K562 (cell line): ENCODE results near the gene PRSS21. TPM values are rescaled to one million over a fixed set of nuclear protein-coding genes. Genes with fewer than 3 reads are reported as not detected.

Experiments used
- DIDO1 ChIP-seq: fragments of 450-650 bp; IDR thresholded peaks from 2 replicates; pipeline ENCODE4 v1.6.1; 2016; ENCODE audit warnings: low read depth, missing biosample characterization, missing genetic modification characterization
- HCFC1 ChIP-seq: IDR thresholded peaks from 2 replicates; pipeline ENCODE4 v1.6.1; 2012; ENCODE audit warnings: low read depth, low read length, improper control_type of control experiment
- HDAC1 ChIP-seq, 2 experiments: fragments of 450-650 bp; IDR thresholded peaks; 2 replicates each; pipeline ENCODE4 v1.6.1; 2016 to 2017; ENCODE audit warnings: inconsistent platforms in 1 of 2, mild to moderate bottlenecking in 1 of 2, moderate library complexity in 1 of 2
- HNRNPK ChIP-seq: fragments of 200-400 bp; formaldehyde crosslinking; IDR thresholded peaks from one replicate; pipeline ENCODE4 v1.6.1; 2018; ENCODE audit warnings: mild to moderate bottlenecking, low read depth, low read length; ENCODE audit not compliant: poor library complexity, severe bottlenecking
- KLF6 ChIP-seq: fragments of 250-450 bp; sonication (Bioruptor Pico); IDR thresholded peaks from 2 replicates; pipeline ENCODE4 v1.4.0; 2020; ENCODE audit warnings: mild to moderate bottlenecking, moderate library complexity, borderline replicate concordance
- LEF1 ChIP-seq: fragments of 450-650 bp; IDR thresholded peaks from 2 replicates; pipeline ENCODE4 v1.6.1; 2016; ENCODE audit warnings: mild to moderate bottlenecking
- MAFF ChIP-seq: IDR thresholded peaks from 2 replicates; pipeline ENCODE4 v1.6.1; 2012; ENCODE audit warnings: low read length, improper control_type of control experiment
- MAFK ChIP-seq: IDR thresholded peaks from 2 replicates; pipeline ENCODE4 v1.6.1; 2011; ENCODE audit warnings: low read length, improper control_type of control experiment
- MTA1 ChIP-seq: fragments of 450-650 bp; IDR thresholded peaks from 2 replicates; pipeline ENCODE4 v1.6.1; 2017; ENCODE audit warnings: borderline replicate concordance
- PHF21A ChIP-seq: fragments of 450-650 bp; IDR thresholded peaks from 2 replicates; pipeline ENCODE4 v1.6.1; 2017; ENCODE audit warnings: low read depth, borderline replicate concordance
- PTRF ChIP-seq: fragments of 450-650 bp; IDR thresholded peaks from 2 replicates; pipeline ENCODE4 v1.6.1; 2016; ENCODE audit warnings: mild to moderate bottlenecking, missing genetic modification characterization, missing compliant biosample characterization
- TEAD2 ChIP-seq: fragments of 450-650 bp; IDR thresholded peaks from 2 replicates; pipeline ENCODE4 v1.6.1; 2016; ENCODE audit warnings: missing genetic modification characterization, control low read depth, missing compliant biosample characterization
- ZNF197 ChIP-seq: fragments of 200-800 bp; sonication (Bioruptor generic); IDR thresholded peaks from 2 replicates; pipeline ENCODE4 v1.6.1; 2016; ENCODE audit warnings: low read depth, missing genetic modification characterization, missing compliant biosample characterization
- ZNF780A ChIP-seq: fragments of 250-450 bp; sonication (Bioruptor Pico); IDR thresholded peaks from 2 replicates; pipeline ENCODE4 v1.5.0; 2021; ENCODE audit warnings: mild to moderate bottlenecking
- polyA plus RNA-seq, 8 experiments: library from polyadenylated mRNA; depleted of rRNA in 4 of 8; stranded (reverse) in 5 of 8; unstranded in 3 of 8; fragments of >200 nt; fragmentation: Nextera tagmentation in 2 of 8; fragmentation: Illumina TruSeq in 1 of 8; extraction: Ambion mirVana in 2 of 8; extraction: Trizol in 1 of 8; gene quantifications; 2 replicates each; pipeline versions ENCODE4 v1.2.1 to v1.2.3, GENCODE V29; 2011 to 2014; ENCODE audit warnings: inconsistent platforms in 1 of 8, missing spikeins in 1 of 8
- total RNA-seq, 7 experiments: library from RNA; depleted of rRNA in 6 of 7; stranded (reverse); fragments of >200 nt in 6 of 7; fragmentation: Illumina TruSeq in 2 of 7; extraction: Trizol in 2 of 7; gene quantifications; 2 replicates each; pipeline versions ENCODE4 v1.2.1 to v1.2.3, GENCODE V29; 2011 to 2021; ENCODE audit warnings: low replicate concordance in 1 of 7
- TF ChIP-seq, protein P1 (sequence below): sonication (generic); formaldehyde crosslinking; IDR thresholded peaks from 2 replicates; pipeline ENCODE4 v1.8.0; 2022; ENCODE audit warnings: mild to moderate bottlenecking, missing genetic modification reagents
- TF ChIP-seq, protein P2 (sequence below), 2 experiments: fragments of 450-650 bp in 1 of 2; sonication (generic) in 1 of 2; formaldehyde crosslinking; conservative IDR thresholded peaks; 2 replicates each; pipeline versions ENCODE4 v1.4.0 to v1.8.1; 2020 to 2022; ENCODE audit warnings: mild to moderate bottlenecking in 1 of 2, missing genetic modification reagents in 1 of 2
- TF ChIP-seq, protein P3 (sequence below), 2 experiments: fragments of 450-650 bp; IDR thresholded peaks; 2 replicates each; pipeline ENCODE4 v1.6.1; 2016
- TF ChIP-seq, protein P4 (sequence below): fragments of 200-800 bp; sonication (Bioruptor generic); IDR thresholded peaks from 2 replicates; pipeline ENCODE4 v1.6.1; 2016; ENCODE audit warnings: missing genetic modification characterization, missing compliant biosample characterization

Gene PRSS21
- total and polyA plus RNA-seq, 9 of the 15 experiments (the other 6 are each of a cell fraction or from before 2014, with no cell fraction given): 12.1 to 121 (median 61.3) TPM

DNA sequence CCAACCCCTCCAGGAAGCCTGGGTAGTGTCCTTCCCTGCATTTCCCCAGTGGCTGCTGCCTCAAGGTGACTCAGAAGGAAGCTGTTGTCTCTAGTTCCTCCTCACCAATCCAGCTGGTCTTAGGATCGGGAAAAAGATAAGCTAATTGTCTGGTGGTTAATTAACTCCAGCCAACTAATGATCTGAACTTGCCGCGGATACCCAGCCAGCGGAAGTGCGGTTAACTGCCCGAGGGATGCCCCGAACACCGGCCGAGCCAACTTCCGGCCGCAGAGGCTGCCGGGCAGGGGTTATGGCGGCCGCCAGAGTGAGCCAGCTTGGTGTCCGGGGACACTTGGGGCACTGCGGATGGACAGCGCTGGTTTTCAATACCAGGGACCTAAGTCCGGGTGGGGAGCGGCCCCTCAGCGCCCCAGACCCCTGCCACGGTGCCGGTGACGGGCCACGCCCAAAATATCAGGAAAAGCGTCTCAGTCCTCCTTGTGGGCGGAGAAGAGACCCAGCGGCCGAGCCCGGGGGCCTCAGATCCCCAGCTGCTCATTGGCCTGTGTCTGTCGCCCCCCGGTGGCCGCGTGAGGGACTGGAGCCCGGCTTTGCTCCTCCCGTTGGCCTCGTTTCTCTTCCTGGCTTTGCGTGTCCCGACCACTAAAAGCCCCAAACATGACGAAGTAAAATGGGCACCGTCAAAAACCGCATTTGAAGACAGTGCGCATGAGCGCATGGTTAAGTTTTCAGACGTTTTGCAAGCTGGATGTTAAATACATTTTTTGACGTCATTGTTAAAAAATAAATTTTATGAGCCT is 51.2 kb downstream of the PRSS21 start (continued):
- TF ChIP-seq TEAD2 (tag) (no peak; the same call in 1 of the 2 replicates), PHF21A (peak; percentile 81; the same call in 1 of the 2 replicates), MTA1 (no peak), MAFK (no peak), ZNF780A (CRISPR knock-in tag) (no peak), ZNF197 (CRISPR knock-in tag) (peak; percentile 80), HNRNPK (no peak), LEF1 (no peak), PTRF (tag) (no peak), DIDO1 (tag) (peak; percentile 63; the same call in 1 of the 2 replicates), KLF6 (CRISPR knock-in tag) (peak; percentile 90; the same call in 1 of the 2 replicates), MAFF (no peak), HCFC1 (peak; percentile 68), HDAC1 (IDR thresholded peaks at IDR 0.05) (peak in 1 of 2 experiments; percentile 80; a peak in 1 of 4 replicates)
- TF ChIP-seq, protein P1, sequence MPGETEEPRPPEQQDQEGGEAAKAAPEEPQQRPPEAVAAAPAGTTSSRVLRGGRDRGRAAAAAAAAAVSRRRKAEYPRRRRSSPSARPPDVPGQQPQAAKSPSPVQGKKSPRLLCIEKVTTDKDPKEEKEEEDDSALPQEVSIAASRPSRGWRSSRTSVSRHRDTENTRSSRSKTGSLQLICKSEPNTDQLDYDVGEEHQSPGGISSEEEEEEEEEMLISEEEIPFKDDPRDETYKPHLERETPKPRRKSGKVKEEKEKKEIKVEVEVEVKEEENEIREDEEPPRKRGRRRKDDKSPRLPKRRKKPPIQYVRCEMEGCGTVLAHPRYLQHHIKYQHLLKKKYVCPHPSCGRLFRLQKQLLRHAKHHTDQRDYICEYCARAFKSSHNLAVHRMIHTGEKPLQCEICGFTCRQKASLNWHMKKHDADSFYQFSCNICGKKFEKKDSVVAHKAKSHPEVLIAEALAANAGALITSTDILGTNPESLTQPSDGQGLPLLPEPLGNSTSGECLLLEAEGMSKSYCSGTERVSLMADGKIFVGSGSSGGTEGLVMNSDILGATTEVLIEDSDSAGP (CRISPR knock-in tag): no peak
- TF ChIP-seq, protein P2, sequence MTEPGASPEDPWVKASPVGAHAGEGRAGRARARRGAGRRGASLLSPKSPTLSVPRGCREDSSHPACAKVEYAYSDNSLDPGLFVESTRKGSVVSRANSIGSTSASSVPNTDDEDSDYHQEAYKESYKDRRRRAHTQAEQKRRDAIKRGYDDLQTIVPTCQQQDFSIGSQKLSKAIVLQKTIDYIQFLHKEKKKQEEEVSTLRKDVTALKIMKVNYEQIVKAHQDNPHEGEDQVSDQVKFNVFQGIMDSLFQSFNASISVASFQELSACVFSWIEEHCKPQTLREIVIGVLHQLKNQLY (CRISPR knock-in tag; conservative IDR thresholded peaks at IDR 0.05): 0 out of 4 replicates have a peak, but pooled peaks of 1 of the 2 experiments have one; percentile 24
- TF ChIP-seq, protein P3, sequence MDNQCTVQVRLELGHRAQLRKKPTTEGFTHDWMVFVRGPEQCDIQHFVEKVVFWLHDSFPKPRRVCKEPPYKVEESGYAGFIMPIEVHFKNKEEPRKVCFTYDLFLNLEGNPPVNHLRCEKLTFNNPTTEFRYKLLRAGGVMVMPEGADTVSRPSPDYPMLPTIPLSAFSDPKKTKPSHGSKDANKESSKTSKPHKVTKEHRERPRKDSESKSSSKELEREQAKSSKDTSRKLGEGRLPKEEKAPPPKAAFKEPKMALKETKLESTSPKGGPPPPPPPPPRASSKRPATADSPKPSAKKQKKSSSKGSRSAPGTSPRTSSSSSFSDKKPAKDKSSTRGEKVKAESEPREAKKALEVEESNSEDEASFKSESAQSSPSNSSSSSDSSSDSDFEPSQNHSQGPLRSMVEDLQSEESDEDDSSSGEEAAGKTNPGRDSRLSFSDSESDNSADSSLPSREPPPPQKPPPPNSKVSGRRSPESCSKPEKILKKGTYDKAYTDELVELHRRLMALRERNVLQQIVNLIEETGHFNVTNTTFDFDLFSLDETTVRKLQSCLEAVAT (IDR thresholded peaks at IDR 0.05): no peak
- TF ChIP-seq, protein P4, sequence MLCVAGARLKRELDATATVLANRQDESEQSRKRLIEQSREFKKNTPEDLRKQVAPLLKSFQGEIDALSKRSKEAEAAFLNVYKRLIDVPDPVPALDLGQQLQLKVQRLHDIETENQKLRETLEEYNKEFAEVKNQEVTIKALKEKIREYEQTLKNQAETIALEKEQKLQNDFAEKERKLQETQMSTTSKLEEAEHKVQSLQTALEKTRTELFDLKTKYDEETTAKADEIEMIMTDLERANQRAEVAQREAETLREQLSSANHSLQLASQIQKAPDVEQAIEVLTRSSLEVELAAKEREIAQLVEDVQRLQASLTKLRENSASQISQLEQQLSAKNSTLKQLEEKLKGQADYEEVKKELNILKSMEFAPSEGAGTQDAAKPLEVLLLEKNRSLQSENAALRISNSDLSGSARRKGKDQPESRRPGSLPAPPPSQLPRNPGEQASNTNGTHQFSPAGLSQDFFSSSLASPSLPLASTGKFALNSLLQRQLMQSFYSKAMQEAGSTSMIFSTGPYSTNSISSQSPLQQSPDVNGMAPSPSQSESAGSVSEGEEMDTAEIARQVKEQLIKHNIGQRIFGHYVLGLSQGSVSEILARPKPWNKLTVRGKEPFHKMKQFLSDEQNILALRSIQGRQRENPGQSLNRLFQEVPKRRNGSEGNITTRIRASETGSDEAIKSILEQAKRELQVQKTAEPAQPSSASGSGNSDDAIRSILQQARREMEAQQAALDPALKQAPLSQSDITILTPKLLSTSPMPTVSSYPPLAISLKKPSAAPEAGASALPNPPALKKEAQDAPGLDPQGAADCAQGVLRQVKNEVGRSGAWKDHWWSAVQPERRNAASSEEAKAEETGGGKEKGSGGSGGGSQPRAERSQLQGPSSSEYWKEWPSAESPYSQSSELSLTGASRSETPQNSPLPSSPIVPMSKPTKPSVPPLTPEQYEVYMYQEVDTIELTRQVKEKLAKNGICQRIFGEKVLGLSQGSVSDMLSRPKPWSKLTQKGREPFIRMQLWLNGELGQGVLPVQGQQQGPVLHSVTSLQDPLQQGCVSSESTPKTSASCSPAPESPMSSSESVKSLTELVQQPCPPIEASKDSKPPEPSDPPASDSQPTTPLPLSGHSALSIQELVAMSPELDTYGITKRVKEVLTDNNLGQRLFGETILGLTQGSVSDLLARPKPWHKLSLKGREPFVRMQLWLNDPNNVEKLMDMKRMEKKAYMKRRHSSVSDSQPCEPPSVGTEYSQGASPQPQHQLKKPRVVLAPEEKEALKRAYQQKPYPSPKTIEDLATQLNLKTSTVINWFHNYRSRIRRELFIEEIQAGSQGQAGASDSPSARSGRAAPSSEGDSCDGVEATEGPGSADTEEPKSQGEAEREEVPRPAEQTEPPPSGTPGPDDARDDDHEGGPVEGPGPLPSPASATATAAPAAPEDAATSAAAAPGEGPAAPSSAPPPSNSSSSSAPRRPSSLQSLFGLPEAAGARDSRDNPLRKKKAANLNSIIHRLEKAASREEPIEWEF (CRISPR knock-in tag): peak; percentile 78
